NCI-H1417 (cell line): ENCODE data around the gene KCNQ2.

Experiments used
- DNase-seq, 3 experiments: peaks; one replicate each; lab custom pipeline; 2025; lab: John Stamatoyannopoulos, UW

The KCNQ2 gene

DNA sequence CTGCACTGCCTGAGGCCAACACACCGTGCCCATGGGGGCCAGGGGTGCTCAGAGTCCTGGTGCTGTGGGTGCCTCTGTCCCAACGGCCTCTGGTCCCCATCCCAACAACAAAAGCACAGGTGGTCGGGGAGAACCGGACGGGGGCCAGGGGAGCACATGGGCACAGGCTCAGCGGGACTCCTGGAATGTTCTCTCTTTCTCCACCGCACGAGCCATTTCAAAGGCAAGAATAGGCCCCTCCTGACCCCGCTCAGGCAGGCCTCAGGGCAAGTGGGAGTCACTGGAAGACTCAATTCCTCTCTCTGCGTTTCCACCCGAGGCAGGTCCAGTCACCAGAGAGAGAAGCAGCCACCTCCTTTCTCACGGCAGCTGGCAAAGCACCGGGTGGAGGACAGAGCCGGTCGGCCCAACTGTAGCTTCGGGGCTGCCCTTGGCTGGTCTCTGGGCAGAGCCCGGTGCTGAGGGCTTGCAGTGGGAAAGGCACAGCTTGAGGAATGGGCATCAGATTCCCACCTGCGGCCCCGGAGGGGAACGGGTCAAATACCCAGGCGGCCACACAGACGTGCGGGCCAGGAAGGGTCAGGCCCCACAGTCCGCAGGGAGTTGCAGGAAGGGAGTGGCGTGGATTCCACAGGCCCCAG, 55.2 kb downstream of the KCNQ2 start:
- DNase-seq: no peak

DNA sequence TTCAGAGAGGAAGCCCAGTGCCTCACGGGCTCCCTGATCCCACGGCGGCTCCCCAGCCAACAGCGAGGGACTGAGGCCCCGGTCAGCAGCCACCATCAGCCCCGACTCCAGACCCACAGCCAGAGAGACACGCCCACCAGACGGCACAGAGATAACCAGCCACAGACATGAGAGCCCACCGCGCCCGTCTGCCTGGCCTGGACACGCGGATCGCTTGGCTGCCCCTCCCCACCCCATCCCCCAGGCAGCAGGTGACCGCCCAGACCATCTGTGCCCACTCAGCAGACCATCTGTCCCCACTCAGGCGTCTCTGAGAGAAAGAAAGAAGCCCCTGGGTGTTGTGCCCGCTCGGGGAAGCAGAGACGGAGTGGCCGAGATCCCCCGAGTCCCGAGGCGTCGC, 55.8 kb downstream of the KCNQ2 start:
- DNase-seq: peak in 1 of 3 experiments; percentile 38

- DNase-seq: no peak
These were observed 56.6 kb downstream of the KCNQ2 start for GRCh38 chr20:63415647-63416391.

DNA sequence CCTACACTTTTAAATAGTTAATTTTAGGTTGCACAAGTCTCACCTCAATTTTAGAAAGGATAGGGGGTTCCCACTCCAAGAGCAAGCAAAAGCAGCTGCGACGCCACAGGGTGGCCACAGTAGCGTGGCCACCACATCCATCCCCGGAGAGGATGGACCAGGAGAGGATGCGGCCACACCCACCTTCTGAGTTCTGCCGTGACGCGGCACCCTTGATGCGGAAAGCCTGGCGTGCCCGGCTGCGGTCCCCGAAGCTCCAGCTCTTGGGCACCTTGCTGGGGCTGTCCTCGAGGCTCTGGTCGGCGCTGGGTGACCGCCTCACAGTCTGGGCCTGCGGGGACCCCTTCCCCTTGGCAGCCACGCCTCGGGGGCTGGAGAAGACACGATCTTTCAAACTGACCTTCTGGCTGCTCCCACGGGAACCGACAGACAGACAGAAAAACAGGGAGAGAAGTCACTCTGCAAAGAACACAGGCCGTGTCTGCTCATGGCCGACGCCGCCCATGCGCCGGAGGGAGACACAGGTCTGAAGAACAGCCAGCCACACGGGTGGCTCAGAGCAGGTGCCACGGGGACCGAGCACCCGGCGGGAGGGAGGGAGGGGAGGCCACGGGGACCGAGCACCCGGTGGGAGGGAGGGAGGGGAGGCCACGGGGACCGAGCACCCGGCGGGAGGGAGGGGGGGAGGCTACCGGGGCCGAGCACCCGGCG, 57.6 kb downstream of the KCNQ2 start:
- no peak for DNase-seq

DNA sequence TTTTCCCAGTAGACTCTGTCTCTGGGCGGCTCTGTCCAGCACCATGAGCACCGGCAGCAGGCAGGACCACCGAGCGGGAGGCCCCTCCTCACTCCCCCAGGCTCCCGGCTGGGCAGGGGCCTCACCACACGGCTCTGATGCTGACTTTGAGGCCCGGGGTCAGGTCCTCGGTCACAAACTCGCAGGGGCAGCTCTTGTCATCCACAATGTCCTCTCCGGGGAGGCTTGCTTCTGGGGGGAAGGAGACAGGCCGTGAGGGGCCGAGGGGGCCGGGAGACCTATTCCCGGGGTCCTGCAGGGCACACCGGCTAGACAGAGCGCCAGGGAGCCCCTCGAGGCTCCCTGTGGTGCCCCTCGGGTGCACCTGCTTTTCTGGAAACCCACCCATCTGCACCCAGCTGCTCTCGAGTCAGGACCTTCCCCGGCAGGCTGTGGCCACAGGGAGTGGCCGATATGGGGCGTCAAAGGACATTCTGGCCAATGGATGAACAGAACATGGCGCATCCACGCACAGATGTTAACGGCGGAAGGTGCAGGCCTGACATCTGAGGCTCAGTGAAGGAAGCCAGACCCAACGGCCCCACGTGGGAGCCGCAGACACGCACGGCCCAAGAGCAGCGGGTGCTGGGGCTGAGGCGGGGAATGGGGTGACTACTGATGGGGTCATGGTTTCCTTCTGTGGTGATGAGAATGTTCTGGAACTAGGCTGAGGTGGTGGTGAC, 58.3 kb downstream of the KCNQ2 start:
- DNase-seq: no peak

GRCh38 chr20:63413323-63413722, 59.1 kb downstream of the KCNQ2 start:
- DNase-seq: no peak

DNA sequence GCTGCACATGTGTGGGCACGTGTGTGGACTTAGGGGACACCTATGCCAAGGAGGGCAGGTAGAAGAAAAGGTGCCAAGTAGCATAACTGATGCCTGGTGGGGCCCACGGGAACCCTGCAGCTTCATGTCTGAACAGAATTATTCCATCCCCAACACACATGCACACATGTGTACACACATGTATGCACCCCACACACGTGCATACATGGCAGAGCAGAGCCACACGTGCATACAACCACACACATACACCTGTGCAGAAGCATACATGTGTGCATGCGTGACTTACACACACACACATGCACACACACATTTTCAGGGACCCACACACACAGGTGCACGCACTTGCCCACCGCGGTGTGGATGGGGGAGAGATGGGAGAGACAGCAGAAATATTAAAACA, 59.6 kb downstream of the KCNQ2 start:
- DNase-seq: no peak

DNA sequence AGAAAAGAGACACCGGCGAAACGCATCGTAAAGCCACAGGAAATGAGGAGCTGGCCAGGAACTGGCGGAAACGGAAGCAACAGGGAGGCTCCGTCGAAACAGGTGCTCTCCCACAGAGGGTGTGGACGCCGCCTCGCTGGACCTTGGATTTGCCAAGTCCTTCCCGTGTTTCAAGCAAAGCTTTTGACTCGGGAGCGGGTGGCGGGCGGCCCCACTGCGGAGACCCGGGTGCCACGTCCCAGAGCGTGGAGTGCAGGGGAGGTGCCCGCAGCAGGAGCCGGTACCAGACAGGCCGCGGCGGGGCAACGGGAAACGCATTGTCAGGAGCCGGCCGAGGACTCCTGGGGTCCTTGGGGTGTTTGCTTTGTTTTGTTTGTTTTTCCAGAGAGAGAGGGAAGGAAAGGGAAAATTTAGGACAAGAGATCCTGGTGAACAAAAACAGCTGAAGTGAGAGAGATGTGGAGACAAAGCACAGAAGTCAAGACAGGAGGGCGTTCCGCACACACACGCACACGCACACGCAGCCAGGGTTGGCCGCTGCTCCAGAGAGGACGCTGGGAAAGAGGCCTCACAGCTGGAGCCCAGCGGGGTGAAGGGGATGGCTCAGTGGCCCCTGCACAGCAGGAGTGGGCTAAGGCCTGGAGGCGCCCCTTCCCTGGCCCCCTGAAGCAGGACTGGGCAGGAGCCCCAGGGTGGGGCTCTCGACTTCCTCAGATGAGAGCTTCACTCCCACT, 60.4 kb downstream of the KCNQ2 start:
- DNase-seq: peak in 1 of 3 experiments; percentile 37

DNA sequence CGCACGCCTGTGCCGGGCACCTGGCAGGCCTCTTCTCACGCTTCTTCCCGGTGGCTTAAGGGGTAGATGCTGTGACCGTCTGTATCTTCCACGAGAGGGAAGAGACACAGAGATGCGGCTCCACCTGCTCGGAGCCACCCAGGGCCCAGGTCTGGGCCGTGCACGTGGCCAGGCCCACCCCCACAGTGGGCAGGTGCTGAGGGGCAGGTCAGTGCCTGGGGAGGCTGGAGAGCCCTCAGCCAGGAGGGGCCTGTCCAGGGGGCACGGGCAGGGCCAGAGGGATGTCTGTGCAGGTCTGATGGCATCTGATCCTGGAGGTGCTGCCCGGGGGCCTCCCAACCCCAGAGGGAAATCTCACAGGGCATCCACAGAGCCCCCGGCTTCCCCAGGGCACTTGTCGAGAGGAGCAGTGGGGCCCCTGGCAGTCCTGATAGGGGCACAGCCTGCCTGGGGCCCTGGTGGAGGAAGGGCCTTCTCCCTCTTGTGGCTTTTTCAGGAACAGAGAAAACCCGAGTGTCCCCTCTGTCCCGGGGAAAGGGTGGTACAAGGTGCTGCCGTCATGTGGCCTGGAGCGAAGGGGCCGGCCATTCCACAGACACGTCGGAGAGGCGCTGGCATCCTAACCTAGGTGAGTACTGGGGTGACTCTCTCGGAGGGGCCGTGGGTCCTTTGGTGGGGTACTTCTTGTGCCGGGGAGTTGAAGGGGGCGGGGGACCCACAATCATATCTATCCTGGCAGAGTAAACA, 61.1 kb downstream of the KCNQ2 start:
- no peak for DNase-seq

GRCh38 chr20:63409834-63410435, 62.5 kb downstream of the KCNQ2 start:
- no peak for DNase-seq

GRCh38 chr20:63409066-63409833, 63.2 kb downstream of the KCNQ2 start:
- DNase-seq: no peak

GRCh38 chr20:63408684-63409046, 63.8 kb downstream of the KCNQ2 start:
- no peak for DNase-seq

DNA sequence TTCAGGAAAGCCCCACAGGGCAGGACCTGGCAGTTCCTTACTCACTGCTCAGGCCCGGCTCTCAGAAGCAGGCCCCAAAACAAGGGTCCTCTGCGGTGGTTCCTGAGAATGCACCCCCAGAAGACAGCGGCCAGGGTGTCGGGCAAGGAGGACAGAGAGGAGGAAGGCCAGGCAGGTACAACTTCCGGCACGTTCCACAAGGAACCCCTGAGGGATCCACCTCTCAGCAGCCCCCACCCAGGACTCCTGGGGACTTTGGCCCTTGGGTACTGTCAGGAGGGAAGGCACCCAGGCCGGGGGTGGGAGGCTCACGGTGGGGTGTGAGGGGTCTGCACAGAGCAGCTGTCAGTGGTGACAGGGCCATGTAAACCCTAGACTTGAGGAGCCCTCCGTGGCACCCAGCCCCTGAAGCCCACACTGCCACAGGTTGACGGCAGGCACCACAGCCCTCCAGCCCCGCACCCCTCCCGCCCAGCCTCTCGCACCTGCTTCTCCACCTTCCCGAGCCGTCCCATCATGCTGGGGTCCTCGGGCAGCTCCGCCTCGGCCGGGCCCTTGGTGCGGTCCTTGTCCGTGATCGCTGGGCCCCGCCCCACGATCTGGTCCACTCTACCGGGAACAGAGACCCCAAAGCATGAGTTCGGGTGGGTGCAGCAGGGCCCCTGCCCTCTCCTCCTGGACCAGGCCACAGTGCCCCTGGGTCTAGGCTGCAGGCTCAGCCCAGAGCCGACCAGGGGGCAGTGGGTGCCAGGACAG, 64.3 kb downstream of the KCNQ2 start:
- no peak for DNase-seq

- DNase-seq: no peak
These were observed 65.7 kb downstream of the KCNQ2 start for GRCh38 chr20:63406617-63407245.

GRCh38 chr20:63406011-63406410, 66.4 kb downstream of the KCNQ2 start:
- DNase-seq: no peak

DNA sequence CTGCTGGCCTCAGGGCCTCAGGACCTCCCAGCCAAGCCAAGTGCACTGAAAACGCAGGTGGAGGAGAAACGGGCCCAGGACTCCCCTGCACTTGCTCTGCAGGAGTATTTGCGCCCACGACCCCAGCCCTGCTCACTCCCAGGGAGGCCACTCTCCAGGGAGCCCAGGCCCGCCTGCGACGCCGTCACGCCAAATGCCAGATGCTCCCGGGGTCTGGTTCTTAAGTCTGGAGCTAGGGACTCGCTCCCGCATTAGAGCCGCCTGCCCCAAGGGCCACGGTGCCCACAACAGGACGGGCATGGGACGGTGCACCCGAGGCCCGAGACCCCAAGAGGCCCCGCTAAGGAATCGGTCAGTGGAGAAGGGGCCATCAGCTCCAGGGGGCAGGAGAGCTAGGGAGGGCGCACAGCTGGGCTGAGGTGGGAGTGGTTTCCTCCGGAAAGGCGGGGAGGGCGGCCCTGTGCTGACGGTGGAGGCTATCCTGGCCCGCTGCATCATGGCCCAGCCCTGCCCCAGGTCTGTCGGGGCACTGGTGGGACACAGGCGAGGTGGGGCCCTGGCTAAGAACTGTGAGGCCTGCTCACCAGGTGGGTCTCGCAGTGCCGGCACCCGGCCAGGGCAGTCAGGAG, 67.2 kb downstream of the KCNQ2 start:
- no peak for DNase-seq

- peak; percentile 63 to 77 (median 71) for DNase-seq
These were observed 68.0 kb downstream of the KCNQ2 start for GRCh38 chr20:63404129-63405085.
